ENCODE results near the gene NFS1. TPM values are rescaled to one million over a fixed set of nuclear protein-coding genes. Genes with fewer than 3 reads are reported as not detected.

NFS1 gene
- total and polyA plus RNA-seq, 2 of the 4 experiments (the other 2 are of a cell fraction) = 16.5 to 35.6 TPM

GRCh38 chr20:35709259-35709658 lies 10.1 kb upstream of the NFS1 start:
- H3K23ac ChIP-seq (ENCODE audit: low read depth, low read length) = peak overlapping the region; percentile 82; the same call in 1 of the 2 replicates
- no peak overlapping the region for H4K5ac ChIP-seq (ENCODE audit: low read depth, low read length)
- no peak overlapping the region for H2BK120ac ChIP-seq (ENCODE audit: low read depth, low read length)
- no peak overlapping the region for H2BK20ac ChIP-seq (ENCODE audit: low read depth, low read length)
- no TSS peak for BruUV-seq (replicated peaks)
- no peak overlapping the region for H4K91ac ChIP-seq (ENCODE audit: insufficient read depth, low read depth, low read length)
- H4K20me1 ChIP-seq (ENCODE audit: insufficient read depth, low read length) = peaks cover 75% of the 10 kb centered on the region
- H3K79me1 ChIP-seq (ENCODE audit: low read depth in 1 of 2, low read length in 2 of 2) = peaks cover 13 to 53% of the 10 kb centered on the region in 2 experiments
- no peak overlapping the region for H2AFZ ChIP-seq (replicated peaks; ENCODE audit: low read length, poor library complexity)
- ATAC-seq (ENCODE audit: low read depth) = no peak
- no peak overlapping the region for H3K4me3 ChIP-seq (ENCODE audit: insufficient read depth, low read depth, low read length)
- H2AK5ac ChIP-seq (ENCODE audit: low read depth, low read length) = no peak overlapping the region
- POLR2A ChIA-PET (ENCODE audit: unreplicated experiment) = no interaction called here
- intact Hi-C loops (cut with micrococcal nuclease) (loop anchor here (10.0 kb wide), 1 partner anchor 176 kb away; no protein-coding TSS in a partner anchor), dilution Hi-C loops (cut with HindIII; ENCODE audit: low sequenced_read_pairs, unreplicated experiment) (no loop called here), in situ Hi-C loops (cut with MboI; ENCODE audit: low sequenced_read_pairs) (no loop called here)
- H3K27me3 ChIP-seq (ENCODE audit: control insufficient read depth, insufficient read depth, low read length) = no peaks in the 10 kb centered on the region
- H3K27ac ChIP-seq (ENCODE audit: insufficient read depth, low read length) = no peak overlapping the region
- H3K4me2 ChIP-seq (ENCODE audit: low read depth, low read length) = no peak overlapping the region
- no peak for DNase-seq
- H2AK9ac ChIP-seq (replicated peaks; ENCODE audit: low read depth, low read length, poor library complexity) = no peak overlapping the region
- H3K14ac ChIP-seq (replicated peaks; ENCODE audit: low read depth, low read length) = no peak overlapping the region
- no peak overlapping the region; a peak in 1 of 4 replicates for H4K8ac ChIP-seq (ENCODE audit: low read depth in 2 of 2, low read length in 2 of 2)
- H3K9me3 ChIP-seq (ENCODE audit: control insufficient read depth, insufficient read depth, low read length) = no peaks in the 10 kb centered on the region
- no peak overlapping the region for H3K56ac ChIP-seq (ENCODE audit: extremely low read depth, insufficient read depth, low read length)
- H2BK15ac ChIP-seq (ENCODE audit: low read depth, low read length) = no peak overlapping the region
- H2BK5ac ChIP-seq (ENCODE audit: low read depth, low read length, poor library complexity, severe bottlenecking) = peak overlapping the region; percentile 15
- no peaks in the 10 kb centered on the region for H3K4me1 ChIP-seq (ENCODE audit: control insufficient read depth, insufficient read depth, low read length)
- CTCF ChIA-PET = interaction anchor here (0.9 kb wide), 1 partner anchor 25 kb away, joined by 3 read pairs; no protein-coding TSS in a partner anchor
- TF ChIP-seq CTCF (conservative IDR thresholded peaks at IDR 0.05; ENCODE audit: low read depth, low read length) (no peak), RFX5 (IDR thresholded peaks at IDR 0.05; ENCODE audit: low read depth, low read length) (no peak), USF2 (IDR thresholded peaks at IDR 0.05; ENCODE audit: low read depth, low read length) (no peak), ELK1 (IDR thresholded peaks at IDR 0.05; ENCODE audit: borderline replicate concordance, low read depth, low read length) (no peak), MXI1 (IDR thresholded peaks at IDR 0.05; ENCODE audit: borderline replicate concordance, low read depth, low read length) (no peak), CEBPB (IDR thresholded peaks at IDR 0.05; ENCODE audit: low read depth, low read length) (no peak), MAFK (IDR thresholded peaks at IDR 0.05; ENCODE audit: low read depth, low read length) (no peak), NFE2L2 (IDR thresholded peaks at IDR 0.05; ENCODE audit: low read depth, low read length) (no peak), FOS (IDR thresholded peaks at IDR 0.05; ENCODE audit: low read depth, low read length) (no peak), BHLHE40 (IDR thresholded peaks at IDR 0.05; ENCODE audit: low read depth, low read length) (no peak), POLR2A (IDR thresholded peaks at IDR 0.05; ENCODE audit: low read depth, low read length) (no peak), RCOR1 (IDR thresholded peaks at IDR 0.05; ENCODE audit: insufficient replicate concordance, low read length) (no peak), MAZ (IDR thresholded peaks at IDR 0.05; ENCODE audit: borderline replicate concordance, low read depth, low read length) (no peak), RAD21 (IDR thresholded peaks at IDR 0.05; ENCODE audit: low read length) (no peak), SMC3 (IDR thresholded peaks at IDR 0.05; ENCODE audit: low read depth, low read length) (no peak), CHD1 (IDR thresholded peaks at IDR 0.05; ENCODE audit: low read depth, low read length) (no peak)
- no CpG with 5 or more reads among the region's 1 CpG for WGBS, 2 experiments (ENCODE audit: extremely low coverage in 2 of 2, insufficient read length in 1 of 2)
- no peak overlapping the region for H3K18ac ChIP-seq (ENCODE audit: low read depth, low read length)
- no peak overlapping the region for H3K9ac ChIP-seq (ENCODE audit: low read depth, low read length)
- H3K9me1 ChIP-seq (ENCODE audit: insufficient read depth, low read length) = no peaks in the 10 kb centered on the region
- H3K36me3 ChIP-seq (ENCODE audit: control insufficient read depth, insufficient read depth, low read length) = peaks cover 69% of the 10 kb centered on the region
- no peak overlapping the region for H3K4ac ChIP-seq (ENCODE audit: low read depth, low read length)
